SKM-1 (cell line): ENCODE measurements around the gene SLC3A2.
"Not testable (repeated sequence)": the region's sequence is repeated elsewhere in the genome, so short reads cannot be mapped to it uniquely, and the experiment has no call there.

Experiments used
- DNase-seq: peaks from one replicate; lab custom pipeline; 2025; ENCODE audit not compliant: unreplicated experiment; lab: John Stamatoyannopoulos, UW

The SLC3A2 gene

GRCh38 chr11:62926680-62927455 is 46.2 kb downstream of the SLC3A2 start:
- no peak for DNase-seq

- no peak for DNase-seq
Observed at GRCh38 chr11:62928011-62928410, 47.3 kb downstream of the SLC3A2 start.

- no peak for DNase-seq
Observed at GRCh38 chr11:62930157-62930556, 49.5 kb downstream of the SLC3A2 start.

- no peak for DNase-seq
Observed at GRCh38 chr11:62930666-62931065, 50.0 kb downstream of the SLC3A2 start.

GRCh38 chr11:62931499-62932278 is 51.0 kb downstream of the SLC3A2 start:
- DNase-seq, result no peak

- DNase-seq, result no peak
Observed at GRCh38 chr11:62933285-62933684, 52.6 kb downstream of the SLC3A2 start.

- no peak for DNase-seq
Observed at GRCh38 chr11:62933750-62934495, 53.2 kb downstream of the SLC3A2 start.

- DNase-seq, result no peak
Observed at GRCh38 chr11:62934496-62934785, 53.7 kb downstream of the SLC3A2 start.

GRCh38 chr11:62937528-62937927 is 56.8 kb downstream of the SLC3A2 start:
- DNase-seq, result not testable (repeated sequence)
